Measurements from ENCODE around the gene GIPR.

DNA sequence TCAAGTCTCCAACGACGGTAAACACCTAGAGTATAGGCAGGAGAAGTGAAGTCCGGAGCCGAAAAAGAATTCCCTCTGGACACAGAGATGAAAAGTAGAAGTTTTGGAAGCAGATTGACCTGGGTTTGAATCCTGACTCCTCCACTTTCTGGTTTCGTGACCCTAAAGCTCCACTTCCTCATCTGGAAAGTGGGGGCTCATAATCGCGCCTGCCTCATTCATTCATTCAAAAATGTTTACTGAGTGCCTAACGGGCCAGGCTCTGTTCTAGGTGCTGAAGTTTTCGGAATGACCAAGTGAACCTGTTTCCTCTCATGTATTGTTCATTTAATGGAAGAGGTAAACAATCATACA lies 21.7 kb upstream of the GIPR start:
- no peak for TF ChIP-seq IKZF3 (tag by site-specific recombination; IDR thresholded peaks at IDR 0.05)
- TF ChIP-seq ZNF521 (tag by site-specific recombination; IDR thresholded peaks at IDR 0.05): no peak
